Neural progenitor cell (in vitro differentiated cells): Measurements from ENCODE around the gene STC2.

Experiments
- CTCF ChIP-seq: fragments of 200-600 bp; sonication (generic); IDR thresholded peaks from 2 replicates; pipeline ENCODE4 v1.5.1; 2017; ENCODE audit warnings: antibody characterized with exemption, mild to moderate bottlenecking
- EZH2 ChIP-seq: fragments of 200-600 bp; sonication (generic); IDR thresholded peaks from 2 replicates; pipeline ENCODE4 v1.6.1; 2017; ENCODE audit warnings: antibody characterized with exemption, mild to moderate bottlenecking, moderate library complexity
- EZH2phosphoT487 ChIP-seq: fragments of 200-600 bp; sonication (generic); IDR thresholded peaks from 2 replicates; pipeline ENCODE4 v1.6.1; 2017; ENCODE audit warnings: antibody characterized with exemption

- TF ChIP-seq CTCF (no peak), EZH2 (no peak), EZH2phosphoT487 (no peak)
Observed at GRCh38 chr5:173321886-173322285, 6.3 kb downstream of the STC2 start.
